ENCODE data around the gene MET.

GRCh38 chr7:116762971-116763370 is 91.0 kb downstream of the MET start:
- TF ChIP-seq CTCF (conservative IDR thresholded peaks at IDR 0.05 in 1 of 2, IDR thresholded peaks at IDR 0.05 in 1 of 2; ENCODE audit: extremely low read depth in 1 of 2, insufficient read depth in 1 of 2, low read depth in 1 of 2, low read length in 2 of 2), result no peak
- TF ChIP-seq EZH2 (IDR thresholded peaks at IDR 0.05; ENCODE audit: borderline replicate concordance, low read length), result no peak

Measured in mammary epithelial cell (primary cell).